KMS-11 (cell line): ENCODE results near the gene PCDH15.

Source experiments
- H2AFZ ChIP-seq: fragments of 200-600 bp; sonication (generic); 2 replicates; pipeline ENCODE4 v1.6.1; 2016; ENCODE audit warnings: antibody characterized with exemption, mixed run types, low read depth
- H3K27ac ChIP-seq: fragments of 200-600 bp; sonication (generic); 2 replicates; pipeline ENCODE4 v1.6.1; 2016; ENCODE audit warnings: mild to moderate bottlenecking, mixed run types
- H3K27me3 ChIP-seq: fragments of 200-600 bp; sonication (generic); 2 replicates; pipeline ENCODE4 v1.6.1; 2017; ENCODE audit warnings: mild to moderate bottlenecking, low read depth, mixed run types, moderate library complexity; ENCODE audit not compliant: insufficient read depth
- H3K36me3 ChIP-seq: fragments of 200-600 bp; sonication (generic); 2 replicates; pipeline ENCODE4 v1.6.1; 2017; ENCODE audit warnings: mild to moderate bottlenecking, mixed run types; ENCODE audit not compliant: insufficient read depth
- H3K4me1 ChIP-seq: fragments of 200-600 bp; sonication (generic); 2 replicates; pipeline ENCODE4 v1.6.1; 2016; ENCODE audit warnings: mild to moderate bottlenecking, low read depth, mixed run types; ENCODE audit not compliant: poor library complexity, severe bottlenecking
- H3K4me2 ChIP-seq: fragments of 200-600 bp; sonication (generic); 2 replicates; pipeline ENCODE4 v1.7.0; 2016; ENCODE audit warnings: mild to moderate bottlenecking, mixed run types
- H3K4me3 ChIP-seq: fragments of 200-600 bp; sonication (generic); IDR thresholded peaks from 2 replicates; pipeline ENCODE4 v1.6.1; 2017; ENCODE audit warnings: low read depth, low read length, mixed read lengths; ENCODE audit not compliant: insufficient read depth
- H3K79me2 ChIP-seq: fragments of 200-600 bp; sonication (generic); 2 replicates; pipeline ENCODE4 v1.6.1; 2016; ENCODE audit warnings: low read depth, mixed run types; ENCODE audit not compliant: insufficient read depth
- H3K9ac ChIP-seq: fragments of 200-600 bp; sonication (generic); 2 replicates; pipeline ENCODE4 v1.6.1; 2016; ENCODE audit warnings: mild to moderate bottlenecking, mixed run types
- H4K20me1 ChIP-seq: fragments of 200-600 bp; sonication (generic); 2 replicates; pipeline ENCODE4 v1.6.1; 2016; ENCODE audit warnings: mild to moderate bottlenecking, mixed run types; ENCODE audit not compliant: insufficient read depth
- CTCF ChIP-seq: fragments of 200-600 bp; sonication (generic); conservative IDR thresholded peaks from 2 replicates; pipeline ENCODE4 v1.6.1; 2017; ENCODE audit warnings: low read depth, mild to moderate bottlenecking, antibody characterized with exemption, low read length, moderate library complexity, mixed read lengths

PCDH15 gene

GRCh38 chr10:54067361-54067760 is 733.7 kb downstream of the PCDH15 start:
- Histone ChIP-seq H3K27ac (no peak overlapping the region), H3K4me1 (no peaks in the 10 kb centered on the region), H4K20me1 (no peaks in the 10 kb centered on the region), H3K36me3 (no peaks in the 10 kb centered on the region), H3K27me3 (no peaks in the 10 kb centered on the region), H3K9ac (no peak overlapping the region), H3K4me3 (no peak overlapping the region), H3K4me2 (no peak overlapping the region), H3K79me2 (no peaks in the 10 kb centered on the region), H2AFZ (no peak overlapping the region)
- no peak for TF ChIP-seq CTCF

DNA sequence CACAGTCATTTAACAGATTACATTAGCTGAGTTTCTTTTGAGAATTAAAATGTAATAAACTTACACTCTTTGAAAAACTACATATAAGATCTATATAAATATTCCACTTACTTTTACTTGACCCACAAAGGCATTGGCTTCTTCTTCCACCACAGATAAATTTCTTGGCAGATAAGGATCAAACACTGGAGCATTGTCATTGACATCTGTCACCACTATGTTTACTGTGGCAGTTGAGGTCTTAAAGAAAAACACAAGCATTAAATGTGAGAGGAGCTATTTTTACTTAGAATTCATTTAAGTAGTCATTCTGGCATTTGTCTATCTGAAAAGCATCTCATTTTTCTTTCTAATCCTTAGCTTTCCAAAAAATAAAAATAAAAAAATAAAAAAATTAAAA is 734.4 kb downstream of the PCDH15 start:
- Histone ChIP-seq H3K36me3 (no peaks in the 10 kb centered on the region), H3K27me3 (no peaks in the 10 kb centered on the region), H4K20me1 (no peaks in the 10 kb centered on the region), H3K4me1 (no peaks in the 10 kb centered on the region), H3K79me2 (no peaks in the 10 kb centered on the region), H3K27ac (no peak overlapping the region), H3K9ac (no peak overlapping the region), H3K4me3 (no peak overlapping the region), H3K4me2 (no peak overlapping the region), H2AFZ (no peak overlapping the region)
- no peak for TF ChIP-seq CTCF

GRCh38 chr10:54065106-54065505 is 735.9 kb downstream of the PCDH15 start:
- Histone ChIP-seq H4K20me1 (no peaks in the 10 kb centered on the region), H3K4me2 (no peak overlapping the region), H3K9ac (no peak overlapping the region), H3K36me3 (no peaks in the 10 kb centered on the region), H3K4me3 (no peak overlapping the region), H2AFZ (no peak overlapping the region), H3K4me1 (no peaks in the 10 kb centered on the region), H3K79me2 (no peaks in the 10 kb centered on the region), H3K27me3 (no peaks in the 10 kb centered on the region), H3K27ac (no peak overlapping the region)
- TF ChIP-seq CTCF = no peak

- no peak overlapping the region for H3K4me2 ChIP-seq
- no peak overlapping the region for H3K9ac ChIP-seq
- no peaks in the 10 kb centered on the region for H3K36me3 ChIP-seq
- H3K27me3 ChIP-seq = no peaks in the 10 kb centered on the region
- no peak overlapping the region for H3K4me3 ChIP-seq
- no peak for TF ChIP-seq CTCF
- no peaks in the 10 kb centered on the region for H3K79me2 ChIP-seq
- no peaks in the 10 kb centered on the region for H3K4me1 ChIP-seq
- no peak overlapping the region for H3K27ac ChIP-seq
- H2AFZ ChIP-seq = no peak overlapping the region
- no peaks in the 10 kb centered on the region for H4K20me1 ChIP-seq
These were observed 736.8 kb downstream of the PCDH15 start for GRCh38 chr10:54064215-54064614.

GRCh38 chr10:54063514-54063913 is 737.5 kb downstream of the PCDH15 start:
- H3K27ac ChIP-seq = no peak overlapping the region
- H3K4me2 ChIP-seq = no peak overlapping the region
- no peak overlapping the region for H3K4me3 ChIP-seq
- H3K79me2 ChIP-seq = no peaks in the 10 kb centered on the region
- no peaks in the 10 kb centered on the region for H3K36me3 ChIP-seq
- no peaks in the 10 kb centered on the region for H3K4me1 ChIP-seq
- TF ChIP-seq CTCF = no peak
- H3K27me3 ChIP-seq = no peaks in the 10 kb centered on the region
- H4K20me1 ChIP-seq = no peaks in the 10 kb centered on the region
- no peak overlapping the region for H2AFZ ChIP-seq
- H3K9ac ChIP-seq = no peak overlapping the region
